ENCODE results near the gene CASTOR2.
"Not testable (repeated sequence)": the region's sequence is repeated elsewhere in the genome, so short reads cannot be mapped to it uniquely, and the experiment has no call there.

CASTOR2 gene

GRCh38 chr7:74963704-74964510 lies 598 bp upstream of the CASTOR2 start:
- H3K4me3 ChIP-seq (ENCODE audit: low read depth, low read length), result peak overlapping the region; percentile 35
- H3K4me1 ChIP-seq (ENCODE audit: control insufficient read depth, insufficient read depth, low read length); H3K9ac ChIP-seq (ENCODE audit: low read depth, low read length); H3K9me3 ChIP-seq (ENCODE audit: control insufficient read depth, insufficient read depth, low read length); H3K27me3 ChIP-seq (ENCODE audit: control insufficient read depth, insufficient read depth, low read length); H3K36me3 ChIP-seq (ENCODE audit: control insufficient read depth, insufficient read depth, low read length): not testable (repeated sequence)

GRCh38 chr7:74966208-74966854 lies 1.8 kb downstream of the CASTOR2 start:
- H3K9me3 ChIP-seq (ENCODE audit: control insufficient read depth, insufficient read depth, low read length); H3K4me3 ChIP-seq (ENCODE audit: low read depth, low read length); H3K27me3 ChIP-seq (ENCODE audit: control insufficient read depth, insufficient read depth, low read length); H3K4me1 ChIP-seq (ENCODE audit: control insufficient read depth, insufficient read depth, low read length); H3K9ac ChIP-seq (ENCODE audit: low read depth, low read length); H3K36me3 ChIP-seq (ENCODE audit: control insufficient read depth, insufficient read depth, low read length): not testable (repeated sequence)

DNA sequence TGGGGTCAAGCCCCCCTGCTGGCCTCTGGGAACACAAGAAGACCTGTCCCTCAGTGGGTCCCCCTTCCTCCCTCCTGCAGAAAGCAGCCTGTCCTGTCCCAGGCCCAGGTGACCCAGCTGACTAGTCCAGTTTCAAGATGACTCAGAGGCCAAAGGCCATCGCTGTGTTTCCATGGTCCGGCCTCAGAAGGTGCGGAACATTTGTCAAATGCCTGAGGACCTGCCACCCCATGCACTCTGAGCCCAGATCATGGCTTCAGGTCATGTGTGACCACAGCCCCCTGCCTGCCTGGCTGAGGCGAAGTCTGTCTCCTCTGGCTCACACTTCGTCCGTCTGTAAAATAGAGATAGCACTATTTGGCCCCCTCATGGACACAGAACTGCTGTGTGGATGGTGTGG lies 2.4 kb downstream of the CASTOR2 start:
- H3K36me3 ChIP-seq (ENCODE audit: control insufficient read depth, insufficient read depth, low read length); H3K4me1 ChIP-seq (ENCODE audit: control insufficient read depth, insufficient read depth, low read length); H3K9ac ChIP-seq (ENCODE audit: low read depth, low read length); H3K4me3 ChIP-seq (ENCODE audit: low read depth, low read length); H3K27me3 ChIP-seq (ENCODE audit: control insufficient read depth, insufficient read depth, low read length); H3K9me3 ChIP-seq (ENCODE audit: control insufficient read depth, insufficient read depth, low read length): not testable (repeated sequence)

DNA sequence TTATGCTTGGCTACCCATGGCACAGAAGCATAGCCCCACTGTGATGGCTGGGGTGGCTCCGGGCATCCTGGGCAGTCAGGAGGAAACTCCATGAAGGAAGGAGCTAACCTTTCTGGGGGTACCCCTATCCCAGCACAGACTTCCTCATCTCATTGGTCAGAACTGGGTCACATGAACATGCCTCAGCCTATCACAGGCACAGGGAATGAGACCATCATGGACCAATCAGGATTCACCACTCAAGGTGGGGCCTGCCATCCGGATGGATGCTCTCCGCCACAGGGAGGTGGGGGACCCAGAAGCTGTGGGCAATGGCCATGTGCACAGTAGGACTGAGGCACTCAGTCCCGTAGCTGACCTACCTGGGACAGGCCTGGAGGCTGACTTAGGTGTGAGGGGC lies 6.9 kb downstream of the CASTOR2 start:
- H3K4me3 ChIP-seq (ENCODE audit: low read depth, low read length); H3K27me3 ChIP-seq (ENCODE audit: control insufficient read depth, insufficient read depth, low read length); H3K36me3 ChIP-seq (ENCODE audit: control insufficient read depth, insufficient read depth, low read length); H3K9me3 ChIP-seq (ENCODE audit: control insufficient read depth, insufficient read depth, low read length); H3K4me1 ChIP-seq (ENCODE audit: control insufficient read depth, insufficient read depth, low read length); H3K9ac ChIP-seq (ENCODE audit: low read depth, low read length): not testable (repeated sequence)

GRCh38 chr7:74972377-74972776 lies 7.9 kb downstream of the CASTOR2 start:
- not testable (repeated sequence) for H3K27me3 ChIP-seq (ENCODE audit: control insufficient read depth, insufficient read depth, low read length); H3K9me3 ChIP-seq (ENCODE audit: control insufficient read depth, insufficient read depth, low read length); H3K9ac ChIP-seq (ENCODE audit: low read depth, low read length)

GRCh38 chr7:74975959-74976358 lies 11.5 kb downstream of the CASTOR2 start:
- not testable (repeated sequence) for H3K9ac ChIP-seq (ENCODE audit: low read depth, low read length); H3K9me3 ChIP-seq (ENCODE audit: control insufficient read depth, insufficient read depth, low read length); H3K36me3 ChIP-seq (ENCODE audit: control insufficient read depth, insufficient read depth, low read length); H3K27me3 ChIP-seq (ENCODE audit: control insufficient read depth, insufficient read depth, low read length); H3K4me1 ChIP-seq (ENCODE audit: control insufficient read depth, insufficient read depth, low read length); H3K4me3 ChIP-seq (ENCODE audit: low read depth, low read length)

More at GRCh38 chr7:74972377-74972776, 7.9 kb downstream of the CASTOR2 start:
- not testable (repeated sequence) for H3K4me1 ChIP-seq (ENCODE audit: control insufficient read depth, insufficient read depth, low read length); H3K36me3 ChIP-seq (ENCODE audit: control insufficient read depth, insufficient read depth, low read length); H3K4me3 ChIP-seq (ENCODE audit: low read depth, low read length)

DNA sequence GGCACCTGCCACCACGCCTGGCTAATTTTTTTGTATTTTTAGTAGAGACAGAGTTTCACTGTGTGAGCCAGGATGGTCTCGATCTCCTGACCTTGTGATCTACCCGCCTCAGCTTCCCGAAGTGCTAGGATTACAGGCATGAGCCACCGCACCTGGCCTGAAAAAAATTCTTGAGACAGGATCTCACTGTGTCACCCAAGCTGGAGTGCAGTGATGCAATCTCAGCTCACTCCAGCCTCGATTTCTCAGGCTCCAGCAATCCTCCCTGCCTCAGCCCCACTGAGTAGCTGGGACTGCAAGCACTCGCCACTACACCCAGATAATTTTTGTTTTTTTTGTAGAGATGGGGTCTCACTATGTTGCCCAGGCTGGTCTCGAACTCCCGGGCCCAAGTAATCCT lies 13.0 kb downstream of the CASTOR2 start:
- not testable (repeated sequence) for H3K4me1 ChIP-seq (ENCODE audit: control insufficient read depth, insufficient read depth, low read length); H3K27me3 ChIP-seq (ENCODE audit: control insufficient read depth, insufficient read depth, low read length); H3K36me3 ChIP-seq (ENCODE audit: control insufficient read depth, insufficient read depth, low read length); H3K9me3 ChIP-seq (ENCODE audit: control insufficient read depth, insufficient read depth, low read length); H3K9ac ChIP-seq (ENCODE audit: low read depth, low read length); H3K4me3 ChIP-seq (ENCODE audit: low read depth, low read length)

GRCh38 chr7:74988436-74988835 lies 23.9 kb downstream of the CASTOR2 start:
- not testable (repeated sequence) for H3K27me3 ChIP-seq (ENCODE audit: control insufficient read depth, insufficient read depth, low read length); H3K9me3 ChIP-seq (ENCODE audit: control insufficient read depth, insufficient read depth, low read length); H3K36me3 ChIP-seq (ENCODE audit: control insufficient read depth, insufficient read depth, low read length); H3K9ac ChIP-seq (ENCODE audit: low read depth, low read length); H3K4me1 ChIP-seq (ENCODE audit: control insufficient read depth, insufficient read depth, low read length); H3K4me3 ChIP-seq (ENCODE audit: low read depth, low read length)

GRCh38 chr7:74993121-74993520 lies 28.6 kb downstream of the CASTOR2 start:
- Histone ChIP-seq H3K27me3 (ENCODE audit: control insufficient read depth, insufficient read depth, low read length) (no peaks in the 10 kb centered on the region), H3K4me1 (ENCODE audit: control insufficient read depth, insufficient read depth, low read length) (peaks cover 3% of the 10 kb centered on the region), H3K4me3 (ENCODE audit: low read depth, low read length) (no peak overlapping the region), H3K9me3 (ENCODE audit: control insufficient read depth, insufficient read depth, low read length) (no peaks in the 10 kb centered on the region), H3K36me3 (ENCODE audit: control insufficient read depth, insufficient read depth, low read length) (no peaks in the 10 kb centered on the region), H3K9ac (ENCODE audit: low read depth, low read length) (no peak overlapping the region)

DNA sequence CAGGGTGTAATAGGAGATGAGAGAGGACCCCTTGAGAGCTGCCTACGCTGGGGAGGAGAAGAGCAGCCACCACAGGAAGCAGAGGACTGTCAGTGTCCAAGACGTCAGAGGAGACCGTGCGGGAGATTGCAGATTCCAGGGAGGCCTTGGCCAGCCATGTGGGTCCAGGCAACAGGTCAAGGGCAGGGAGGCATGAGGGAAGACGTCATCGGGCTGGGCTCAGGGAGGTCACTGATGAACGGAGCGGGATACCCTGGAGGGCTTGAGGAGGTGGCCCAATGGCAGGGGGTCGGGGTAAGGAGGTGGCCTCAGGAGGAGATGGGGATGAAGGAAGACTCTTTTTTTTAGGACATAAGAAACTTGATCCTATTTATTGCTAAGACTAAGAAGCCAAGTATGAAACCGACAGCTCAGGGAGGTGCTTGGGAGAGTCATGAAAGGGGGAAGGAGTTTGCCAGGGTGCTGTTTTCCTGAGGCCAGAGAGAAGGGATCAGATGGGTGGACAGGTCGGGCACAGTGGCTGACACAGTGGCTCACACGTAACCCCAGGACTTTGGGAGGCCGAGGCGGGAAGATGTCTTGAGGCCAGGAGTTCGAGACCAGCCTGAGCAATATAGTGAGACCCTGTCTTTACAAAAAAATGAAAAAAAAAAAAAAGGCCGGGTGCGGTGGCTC lies 30.5 kb downstream of the CASTOR2 start:
- not testable (repeated sequence) for H3K9ac ChIP-seq (ENCODE audit: low read depth, low read length); H3K27me3 ChIP-seq (ENCODE audit: control insufficient read depth, insufficient read depth, low read length); H3K36me3 ChIP-seq (ENCODE audit: control insufficient read depth, insufficient read depth, low read length); H3K9me3 ChIP-seq (ENCODE audit: control insufficient read depth, insufficient read depth, low read length); H3K4me1 ChIP-seq (ENCODE audit: control insufficient read depth, insufficient read depth, low read length); H3K4me3 ChIP-seq (ENCODE audit: low read depth, low read length)

- not testable (repeated sequence) for H3K9ac ChIP-seq (ENCODE audit: low read depth, low read length); H3K27me3 ChIP-seq (ENCODE audit: control insufficient read depth, insufficient read depth, low read length); H3K9me3 ChIP-seq (ENCODE audit: control insufficient read depth, insufficient read depth, low read length); H3K36me3 ChIP-seq (ENCODE audit: control insufficient read depth, insufficient read depth, low read length); H3K4me3 ChIP-seq (ENCODE audit: low read depth, low read length); H3K4me1 ChIP-seq (ENCODE audit: control insufficient read depth, insufficient read depth, low read length)
Measured at GRCh38 chr7:74996361-74996760, 31.9 kb downstream of the CASTOR2 start.

DNA sequence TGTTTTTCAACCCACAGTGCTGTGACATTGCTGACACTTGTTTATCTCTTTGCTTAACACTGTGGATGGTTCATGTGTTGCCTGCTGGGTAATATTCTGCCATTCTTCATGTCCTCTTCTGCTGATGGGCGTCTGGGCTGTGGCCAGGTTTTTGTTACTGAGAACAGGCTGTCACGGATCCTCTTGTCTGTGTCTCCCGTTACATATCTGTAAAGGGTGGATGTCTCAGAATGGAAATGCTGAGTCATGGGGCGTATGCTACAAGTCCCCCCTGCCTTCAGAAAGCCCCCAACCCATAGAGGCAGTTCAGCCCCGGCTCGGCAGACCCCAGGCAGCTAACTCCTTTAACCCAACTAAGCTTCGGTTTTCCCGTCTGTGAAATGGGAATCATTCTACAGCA lies 33.3 kb downstream of the CASTOR2 start:
- H3K4me1 ChIP-seq (ENCODE audit: control insufficient read depth, insufficient read depth, low read length); H3K4me3 ChIP-seq (ENCODE audit: low read depth, low read length); H3K27me3 ChIP-seq (ENCODE audit: control insufficient read depth, insufficient read depth, low read length); H3K9me3 ChIP-seq (ENCODE audit: control insufficient read depth, insufficient read depth, low read length); H3K36me3 ChIP-seq (ENCODE audit: control insufficient read depth, insufficient read depth, low read length); H3K9ac ChIP-seq (ENCODE audit: low read depth, low read length): not testable (repeated sequence)
